DMS 273 (cell line): ENCODE measurements around the gene UTF1.
"Not testable (repeated sequence)": the region's sequence is repeated elsewhere in the genome, so short reads cannot be mapped to it uniquely, and the experiment has no call there.

Source experiments
- DNase-seq: peaks from one replicate; lab custom pipeline; 2025; ENCODE audit not compliant: unreplicated experiment; lab: John Stamatoyannopoulos, UW

UTF1 gene

DNA sequence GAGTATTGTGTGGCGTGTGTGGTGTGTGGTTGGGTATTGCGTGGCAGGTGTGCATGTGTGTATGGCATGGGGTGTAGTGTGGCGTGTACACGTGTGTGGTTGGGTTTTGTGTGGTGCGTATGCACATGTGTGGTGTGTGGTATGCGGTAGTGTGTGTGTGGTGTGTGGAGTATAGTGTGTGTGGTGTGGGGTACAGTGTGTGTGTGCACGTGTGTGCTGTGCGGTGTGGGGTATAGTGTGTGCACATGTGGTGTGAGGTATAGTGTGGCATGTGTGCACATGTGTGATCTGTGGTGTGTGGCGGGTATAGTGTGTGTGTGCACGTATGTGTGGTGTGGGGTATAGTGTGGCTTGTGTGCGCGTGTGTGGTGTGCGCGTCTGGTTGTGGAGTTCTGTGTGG is 20.9 kb upstream of the UTF1 start:
- DNase-seq, result no peak

DNA sequence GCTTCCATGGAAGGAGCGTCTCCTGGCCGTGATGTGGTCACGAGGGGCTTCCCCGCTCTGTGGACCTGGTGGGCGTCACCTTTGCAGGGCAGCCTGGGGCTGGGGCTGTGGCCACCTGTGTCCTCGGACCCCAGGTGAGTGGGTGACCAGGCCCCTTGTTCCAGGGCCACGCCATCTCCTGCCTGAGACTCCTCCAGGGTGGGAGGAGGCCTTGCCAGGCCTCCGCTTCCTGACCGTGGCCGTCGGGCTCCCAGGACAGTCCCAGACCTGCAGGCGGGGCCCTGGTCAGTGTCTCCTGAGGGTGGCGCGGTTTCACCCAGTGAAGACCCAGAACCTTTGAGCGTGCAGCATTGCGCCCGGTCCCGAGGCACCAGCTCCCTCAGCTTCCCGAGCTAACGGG is 20.4 kb upstream of the UTF1 start:
- DNase-seq, result no peak

DNA sequence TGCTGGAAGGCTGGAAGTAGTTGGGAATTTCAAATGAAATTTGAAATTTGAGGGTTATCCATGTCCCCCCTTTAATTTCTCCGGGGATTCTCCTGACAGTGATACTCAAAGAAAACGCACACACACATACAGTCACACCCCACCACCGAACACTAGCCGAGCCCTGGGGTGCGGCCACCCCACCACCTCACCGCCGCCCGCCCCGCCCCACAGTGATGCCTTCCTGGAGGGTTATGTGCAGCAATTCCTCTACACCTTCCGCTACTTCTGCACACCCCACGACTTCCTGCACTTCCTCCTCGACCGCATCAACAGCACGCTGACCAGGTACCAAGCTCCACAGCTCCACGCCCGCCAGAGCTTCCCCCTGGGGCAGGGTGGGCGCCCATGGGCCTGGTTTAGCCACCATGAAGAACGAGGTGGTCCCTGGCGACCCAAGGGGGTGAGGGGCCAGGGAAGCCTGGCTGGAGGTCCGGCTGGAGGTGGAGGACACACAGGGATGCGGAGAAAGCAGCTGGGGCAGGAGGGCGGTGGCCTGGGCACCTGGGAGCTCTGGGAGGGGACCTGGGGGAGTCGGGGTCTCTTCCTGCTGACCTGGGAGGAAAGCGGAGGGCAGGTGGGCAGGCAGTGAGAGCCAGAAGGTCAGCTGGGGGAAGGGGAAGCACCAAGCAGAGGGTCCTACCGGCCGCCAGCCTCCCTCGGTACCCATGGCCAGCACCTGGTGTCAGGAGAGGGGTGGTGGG is 19.4 kb upstream of the UTF1 start:
- no peak for DNase-seq

- DNase-seq, result no peak
Measured at GRCh38 chr10:133211141-133211830, 18.7 kb upstream of the UTF1 start.

GRCh38 chr10:133211959-133212852 is 17.8 kb upstream of the UTF1 start:
- DNase-seq, result no peak

DNA sequence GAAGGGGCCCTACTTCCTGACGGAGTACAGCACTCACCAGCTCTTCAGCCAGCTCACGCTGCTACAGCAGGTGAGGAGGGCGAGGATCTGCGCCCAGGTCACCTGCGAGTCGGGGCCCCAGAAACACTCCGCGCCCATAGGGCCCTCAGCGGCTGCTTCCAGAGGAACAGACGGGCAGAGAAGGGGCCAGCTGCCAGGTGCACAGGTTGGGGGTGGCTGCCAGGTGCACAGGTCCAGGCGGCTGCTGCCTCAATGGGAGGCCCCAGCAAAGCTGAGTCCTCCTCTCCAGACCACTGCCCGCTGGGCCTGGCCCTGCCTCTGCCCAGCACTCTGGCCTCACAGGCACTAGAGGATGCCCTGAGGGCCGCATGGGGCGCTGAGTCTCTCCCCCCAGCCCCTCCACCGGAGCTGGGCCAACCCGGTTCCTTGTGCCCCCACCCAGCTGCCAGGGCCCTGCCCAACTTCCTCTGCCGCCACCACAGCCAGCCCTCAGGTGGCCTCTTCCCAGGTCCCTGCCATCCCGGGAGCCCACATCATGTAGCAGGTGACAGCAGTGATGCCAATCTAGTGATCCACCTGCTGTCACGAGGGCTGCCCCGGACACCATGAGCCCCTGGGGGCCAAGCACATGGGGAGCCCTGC is 17.0 kb upstream of the UTF1 start:
- no peak for DNase-seq

- no peak for DNase-seq
Measured at GRCh38 chr10:133213641-133214467, 16.2 kb upstream of the UTF1 start.

DNA sequence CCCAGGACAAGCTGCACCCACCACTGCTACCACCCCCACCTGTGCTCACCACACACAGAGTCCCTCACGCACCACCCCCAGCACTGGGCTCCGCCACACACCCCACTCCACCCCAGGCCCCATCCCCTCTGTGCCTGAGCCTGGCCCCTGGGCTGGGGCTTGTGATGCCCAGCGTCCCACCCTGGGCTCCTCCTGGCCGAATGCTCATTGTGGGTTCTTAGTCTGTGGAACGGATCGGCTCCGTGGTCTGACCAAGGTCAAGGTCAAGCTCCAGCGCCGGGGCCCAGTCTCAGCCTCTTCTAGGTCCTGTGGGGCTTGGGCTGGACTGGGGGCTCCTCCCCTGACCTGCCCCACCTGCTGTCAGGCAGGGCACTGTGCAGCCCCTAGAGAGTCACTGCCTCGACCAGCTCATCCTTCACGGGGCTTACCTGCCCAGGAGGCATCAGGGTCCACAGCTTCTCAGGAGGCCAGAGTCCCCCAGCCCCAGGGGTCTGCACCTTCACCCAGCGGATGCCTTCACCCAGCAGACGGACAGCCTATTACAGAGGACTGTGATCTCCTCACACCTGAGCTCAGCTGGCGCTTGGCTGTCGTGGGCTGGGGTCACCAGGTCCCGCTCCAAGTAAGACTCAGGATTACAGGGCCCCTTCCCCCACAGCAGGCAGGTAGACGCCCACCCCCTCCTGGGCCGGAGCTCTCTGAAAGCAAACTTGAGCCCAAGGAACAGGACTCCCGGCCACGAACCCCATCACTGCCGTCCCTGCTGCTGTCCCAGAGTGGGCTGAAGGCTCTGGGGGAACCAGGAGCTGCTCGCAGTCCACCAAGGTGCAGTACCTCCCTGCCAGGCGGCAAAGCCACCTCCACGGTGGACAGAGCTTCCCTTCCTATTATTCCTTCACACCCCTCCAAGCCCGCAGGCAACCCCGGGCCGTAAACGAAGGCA is 15.3 kb upstream of the UTF1 start:
- DNase-seq, result no peak

DNA sequence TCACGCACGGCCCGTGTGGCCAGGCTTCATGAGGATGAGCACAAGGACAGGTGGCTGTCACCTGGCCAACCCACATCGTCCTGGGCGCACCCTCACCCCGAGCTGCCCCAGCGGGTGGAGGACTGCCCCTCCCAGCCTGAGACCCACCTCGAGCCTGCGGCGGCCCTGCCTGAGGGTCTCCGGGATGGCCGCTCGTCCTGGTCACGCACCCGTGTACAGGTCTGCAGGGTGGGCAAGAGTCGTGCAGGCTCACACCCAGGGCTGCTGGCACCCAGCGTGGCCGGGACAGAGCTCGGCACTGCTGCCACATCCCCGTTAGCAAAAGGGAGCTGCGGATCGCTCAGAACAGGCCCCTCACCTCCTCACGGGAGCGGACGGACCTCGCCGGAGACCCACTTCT is 14.4 kb upstream of the UTF1 start:
- no peak for DNase-seq

- no peak for DNase-seq
Measured at GRCh38 chr10:133216776-133217175, 13.2 kb upstream of the UTF1 start.

GRCh38 chr10:133217800-133218589 is 12.0 kb upstream of the UTF1 start:
- DNase-seq, result no peak

GRCh38 chr10:133218891-133219290 is 11.1 kb upstream of the UTF1 start:
- no peak for DNase-seq

GRCh38 chr10:133219782-133220181 is 10.2 kb upstream of the UTF1 start:
- DNase-seq, result no peak

DNA sequence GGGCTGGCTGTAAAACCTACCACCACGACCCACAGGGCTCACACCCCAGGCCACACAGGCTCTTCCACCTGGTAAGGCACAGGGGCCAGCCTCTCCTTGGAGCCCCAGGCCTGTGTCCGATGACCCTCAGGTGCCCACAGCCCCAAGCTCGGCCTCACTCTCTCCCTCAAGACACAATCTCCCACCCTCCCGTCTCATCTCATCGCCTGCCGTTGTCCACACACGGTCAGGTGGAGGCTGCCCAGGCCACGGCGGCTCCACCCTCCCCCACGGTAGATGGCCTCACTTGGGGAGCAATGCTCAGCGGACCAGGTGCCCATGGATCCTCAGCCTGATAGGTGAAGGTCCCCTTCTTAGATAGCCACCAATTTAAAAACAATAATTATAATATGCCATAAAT is 8.7 kb upstream of the UTF1 start:
- no peak for DNase-seq

DNA sequence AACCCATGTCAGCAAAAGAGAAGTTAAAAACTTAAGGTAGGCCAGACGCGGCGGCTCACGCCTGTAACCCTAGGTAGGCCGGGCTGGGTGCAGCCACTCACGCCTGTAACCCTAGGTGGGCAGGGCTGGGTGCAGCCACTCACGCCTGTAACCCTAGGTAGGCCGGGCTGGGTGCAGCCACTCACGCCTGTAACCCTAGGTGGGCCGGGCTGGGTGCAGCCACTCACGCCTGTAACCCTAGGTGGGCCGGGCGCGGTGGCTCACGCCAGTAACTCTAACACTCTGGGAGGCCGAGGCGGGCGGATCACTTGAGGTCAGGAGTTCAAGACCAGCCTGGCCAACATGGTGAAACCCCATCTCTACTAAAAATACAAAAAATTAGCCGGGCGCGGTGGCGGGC is 8.3 kb upstream of the UTF1 start:
- DNase-seq, result not testable (repeated sequence)

DNA sequence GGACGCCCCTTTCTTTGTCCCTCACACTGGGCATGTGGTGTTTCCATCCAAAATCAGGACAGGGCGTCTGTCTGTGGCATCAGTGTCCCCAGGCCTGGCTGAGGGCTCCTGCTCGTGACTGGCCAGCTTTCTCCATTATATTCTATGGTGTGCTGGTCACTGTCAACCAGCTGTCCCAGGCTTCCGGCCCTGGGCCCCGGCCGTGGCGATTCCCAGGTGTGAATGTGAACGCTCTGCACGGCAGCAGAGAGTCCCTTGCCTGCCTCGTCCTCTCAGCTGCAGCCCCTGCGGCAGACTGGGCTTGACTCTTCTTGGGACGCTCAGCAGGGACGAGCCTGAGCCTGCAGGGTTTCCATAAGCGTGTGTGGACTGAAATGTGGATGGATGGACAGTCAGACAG is 5.9 kb upstream of the UTF1 start:
- DNase-seq, result no peak

GRCh38 chr10:133224756-133225372 is 5.2 kb upstream of the UTF1 start:
- no peak for DNase-seq

GRCh38 chr10:133225707-133226191 is 4.3 kb upstream of the UTF1 start:
- no peak for DNase-seq
